SK-N-SH treated with all-trans-retinoic acid at 6 μM for 48 hours (cell line): Measurements from ENCODE around the gene RAVER2.
A peak's percentile ranks its signal among the peaks of the same experiment; 100 is the strongest.

Experiments used
- ATAC-seq: fragments of 200-7000 bp; cut with Tn5 transposase; 3 replicates; pipeline ENCODE4 v1.9.1; 2020; ENCODE audit warnings: mild to moderate bottlenecking, moderate library complexity
- ARNTL ChIP-seq: fragments of 450-650 bp; formaldehyde crosslinking; IDR thresholded peaks from 2 replicates; pipeline ENCODE4 v1.5.0; 2020; ENCODE audit warnings: low read depth, mild to moderate bottlenecking, moderate library complexity, borderline replicate concordance
- BACH2 ChIP-seq: fragments of 250-450 bp; sonication (Bioruptor Pico); IDR thresholded peaks from 2 replicates; pipeline ENCODE4 v1.9.0; 2021; ENCODE audit warnings: mild to moderate bottlenecking, borderline replicate concordance
- CREB5 ChIP-seq: fragments of 250-450 bp; sonication (Bioruptor Pico); IDR thresholded peaks from 2 replicates; pipeline ENCODE4 v1.5.1; 2020; ENCODE audit warnings: low read depth, mild to moderate bottlenecking, moderate library complexity
- CSDC2 ChIP-seq: fragments of 250-450 bp; sonication (Bioruptor Pico); IDR thresholded peaks from 2 replicates; pipeline ENCODE4 v1.5.0; 2020; ENCODE audit warnings: mild to moderate bottlenecking, moderate library complexity
- CSRNP3 ChIP-seq: fragments of 250-450 bp; sonication (Bioruptor Pico); IDR thresholded peaks from 2 replicates; pipeline ENCODE4 v1.5.1; 2021; ENCODE audit warnings: mild to moderate bottlenecking, moderate library complexity
- ESRRG ChIP-seq: fragments of 250-450 bp; sonication (Bioruptor Pico); IDR thresholded peaks from 2 replicates; pipeline ENCODE4 v1.6.1; 2021; ENCODE audit warnings: mild to moderate bottlenecking
- GLIS3 ChIP-seq: fragments of 250-450 bp; sonication (Bioruptor Pico); IDR thresholded peaks from 2 replicates; pipeline ENCODE4 v1.5.0; 2020; ENCODE audit warnings: mild to moderate bottlenecking, moderate library complexity
- ISL1 ChIP-seq: fragments of 250-450 bp; sonication (Bioruptor Pico); IDR thresholded peaks from 2 replicates; pipeline ENCODE4 v2.1.2; 2022; ENCODE audit warnings: mild to moderate bottlenecking, moderate library complexity
- POU6F1 ChIP-seq: fragments of 250-450 bp; sonication (Bioruptor Pico); IDR thresholded peaks from 2 replicates; pipeline ENCODE4 v1.8.0; 2021; ENCODE audit warnings: low read depth, mild to moderate bottlenecking, moderate library complexity, borderline replicate concordance
- PPARA ChIP-seq: fragments of 250-450 bp; sonication (Bioruptor Pico); IDR thresholded peaks from 2 replicates; pipeline ENCODE4 v1.5.0; 2020; ENCODE audit warnings: mild to moderate bottlenecking, borderline replicate concordance
- RARB ChIP-seq: fragments of 250-450 bp; sonication (Bioruptor Pico); IDR thresholded peaks from 2 replicates; pipeline ENCODE4 v1.8.0; 2021; ENCODE audit warnings: mild to moderate bottlenecking, moderate library complexity
- SNAI2 ChIP-seq: fragments of 250-450 bp; sonication (Bioruptor Pico); IDR thresholded peaks from 2 replicates; pipeline ENCODE4 v1.5.0; 2020; ENCODE audit warnings: mild to moderate bottlenecking, moderate library complexity
- TCF4 ChIP-seq: fragments of 250-450 bp; sonication (Bioruptor Pico); IDR thresholded peaks from 2 replicates; pipeline ENCODE4 v1.8.0; 2021; ENCODE audit warnings: mild to moderate bottlenecking, moderate library complexity, borderline replicate concordance
- TOX ChIP-seq: fragments of 250-450 bp; sonication (Bioruptor Pico); IDR thresholded peaks from 2 replicates; pipeline ENCODE4 v1.8.0; 2021; ENCODE audit warnings: mild to moderate bottlenecking, moderate library complexity, borderline replicate concordance
- TSHZ2 ChIP-seq: fragments of 250-450 bp; sonication (Bioruptor Pico); IDR thresholded peaks from 2 replicates; pipeline ENCODE4 v1.5.0; 2020; ENCODE audit warnings: mild to moderate bottlenecking, moderate library complexity
- ZC3H10 ChIP-seq: fragments of 250-450 bp; sonication (Bioruptor Pico); IDR thresholded peaks from 2 replicates; pipeline ENCODE4 v1.5.1; 2021; ENCODE audit warnings: mild to moderate bottlenecking, moderate library complexity
- ZNF565 ChIP-seq: fragments of 450-650 bp; formaldehyde crosslinking; conservative IDR thresholded peaks from 2 replicates; pipeline ENCODE4 v1.5.0; 2020; ENCODE audit warnings: low read depth, mild to moderate bottlenecking, moderate library complexity
- ZNF70 ChIP-seq: fragments of 450-650 bp; formaldehyde crosslinking; IDR thresholded peaks from 2 replicates; pipeline ENCODE4 v1.5.0; 2020; ENCODE audit warnings: mild to moderate bottlenecking, moderate library complexity
- ZNF8 ChIP-seq: fragments of 450-650 bp; formaldehyde crosslinking; IDR thresholded peaks from 2 replicates; pipeline ENCODE4 v1.5.0; 2020; ENCODE audit warnings: mild to moderate bottlenecking, moderate library complexity

Gene RAVER2

GRCh38 chr1:64822621-64823020 is 77.7 kb downstream of the RAVER2 start:
- TF ChIP-seq RARB (CRISPR knock-in tag) (no peak), CSRNP3 (CRISPR knock-in tag) (no peak), CSDC2 (CRISPR knock-in tag) (no peak), ZNF70 (CRISPR knock-in tag) (no peak)
- no peak for ATAC-seq

- TF ChIP-seq ZC3H10 (CRISPR knock-in tag) (no peak), BACH2 (no peak), ARNTL (CRISPR knock-in tag) (no peak), CSRNP3 (CRISPR knock-in tag) (no peak), TCF4 (CRISPR knock-in tag) (no peak), ISL1 (no peak), RARB (CRISPR knock-in tag) (no peak), ESRRG (CRISPR knock-in tag) (no peak), GLIS3 (CRISPR knock-in tag) (no peak), ZNF565 (CRISPR knock-in tag) (no peak)
- peak; percentile 89 for ATAC-seq
These were observed 79.0 kb downstream of the RAVER2 start for GRCh38 chr1:64823691-64824476.

GRCh38 chr1:64826991-64827390 is 82.1 kb downstream of the RAVER2 start:
- TF ChIP-seq CREB5 (CRISPR knock-in tag) (no peak), ESRRG (CRISPR knock-in tag) (no peak), ZNF70 (CRISPR knock-in tag) (no peak), TOX (CRISPR knock-in tag) (no peak), RARB (CRISPR knock-in tag) (no peak), SNAI2 (no peak), POU6F1 (CRISPR knock-in tag) (no peak), ZNF8 (no peak), TCF4 (CRISPR knock-in tag) (no peak), GLIS3 (CRISPR knock-in tag) (no peak), TSHZ2 (CRISPR knock-in tag) (no peak), PPARA (CRISPR knock-in tag) (no peak)
- no peak for ATAC-seq

- ATAC-seq = no peak
- TF ChIP-seq ZNF70 (CRISPR knock-in tag) (no peak), CREB5 (CRISPR knock-in tag) (no peak), PPARA (CRISPR knock-in tag) (no peak), POU6F1 (CRISPR knock-in tag) (no peak), CSRNP3 (CRISPR knock-in tag) (no peak), BACH2 (no peak)
These were observed 84.0 kb downstream of the RAVER2 start for GRCh38 chr1:64828829-64829228.
